SK-N-SH (cell line): Measurements from ENCODE around the gene TMPRSS9. TPM values are rescaled to one million over a fixed set of nuclear protein-coding genes. Genes with fewer than 3 reads are reported as not detected.

Experiments
- CTCF ChIA-PET: fragments of 300-600, 350-600 bp; formaldehyde crosslinking; extraction: SDS; loops from one replicate; lab custom pipeline; 2021; lab: Yijun Ruan, JAX
- POLR2A ChIA-PET: fragments of 350-600 bp; sonication (Branson Sonifier 250); formaldehyde crosslinking; extraction: SDS; loops from one replicate; lab custom pipeline; 2020; ENCODE audit warnings: antibody characterized with exemption, inconsistent platforms; lab: Yijun Ruan, JAX
- DNase-seq: peaks from one replicate; pipeline ENCODE4 v3.0.0; 2012
- H2AFZ ChIP-seq: fragments of 200-600 bp; sonication (generic); 2 replicates; pipeline ENCODE4 v1.8.1; 2016; ENCODE audit warnings: antibody characterized with exemption, mild to moderate bottlenecking, low read depth
- H3F3A ChIP-seq: fragments of 200-600 bp; sonication (generic); replicated peaks from 2 replicates; pipeline ENCODE3; 2016; ENCODE audit warnings: antibody characterized with exemption, mild to moderate bottlenecking; ENCODE audit not compliant: insufficient read depth
- H3K27ac ChIP-seq, 2 experiments: fragments of 200-500 bp in 1 of 2; fragments of 200-600 bp in 1 of 2; sonication (Bioruptor generic) in 1 of 2; sonication (generic), shearing (Covaris generic) in 1 of 2; 2 replicates each; pipeline versions ENCODE4 v1.5.1 to v1.6.1; 2014 to 2016; ENCODE audit warnings: low read depth in 2 of 2, inconsistent platforms in 1 of 2, low read length in 1 of 2, mild to moderate bottlenecking in 1 of 2, mixed read lengths in 1 of 2
- H3K27me3 ChIP-seq: fragments of 200-600 bp; sonication (generic), shearing (Covaris generic); 2 replicates; pipeline ENCODE4 v1.6.1; 2016; ENCODE audit warnings: mixed run types; ENCODE audit not compliant: insufficient read depth
- H3K36me3 ChIP-seq, 2 experiments: fragments of 200-500 bp in 1 of 2; fragments of 200-600 bp in 1 of 2; sonication (Bioruptor generic) in 1 of 2; sonication (generic) in 1 of 2; replicated peaks in 1 of 2; 2 replicates each; pipeline versions ENCODE3 to v1.5.1; 2014 to 2016; ENCODE audit warnings: low read length in 1 of 2, mild to moderate bottlenecking in 1 of 2; ENCODE audit not compliant: insufficient read depth in 2 of 2, control insufficient read depth in 1 of 2
- H3K4me1 ChIP-seq, 2 experiments: fragments of 200-500 bp in 1 of 2; fragments of 200-600 bp in 1 of 2; sonication (Bioruptor generic) in 1 of 2; sonication (generic), shearing (Covaris generic) in 1 of 2; 2 replicates each; pipeline versions ENCODE4 v1.5.1 to v1.6.1; 2014 to 2016; ENCODE audit warnings: low read depth in 1 of 2, low read length in 1 of 2, mixed run types in 1 of 2; ENCODE audit not compliant: insufficient read depth in 2 of 2, control insufficient read depth in 1 of 2
- H3K4me2 ChIP-seq: fragments of 200-600 bp; sonication (generic), shearing (Covaris generic); 2 replicates; pipeline ENCODE4 v1.6.1; 2017; ENCODE audit warnings: mixed run types
- H3K4me3 ChIP-seq, 2 experiments: fragments of 200-500 bp in 1 of 2; fragments of 200-600 bp in 1 of 2; sonication (Bioruptor generic) in 1 of 2; sonication (generic), shearing (Covaris generic) in 1 of 2; 2 replicates each; pipeline versions ENCODE4 v1.5.1 to v1.8.1; 2014 to 2016; ENCODE audit warnings: low read depth in 2 of 2, inconsistent platforms in 1 of 2, low read length in 1 of 2, mild to moderate bottlenecking in 1 of 2, mixed read lengths in 1 of 2, moderate library complexity in 1 of 2
- H3K79me2 ChIP-seq: fragments of 200-600 bp; sonication (generic); 2 replicates; pipeline ENCODE4 v1.8.1; 2017; ENCODE audit warnings: mild to moderate bottlenecking; ENCODE audit not compliant: insufficient read depth
- H3K9ac ChIP-seq: fragments of 200-600 bp; sonication (generic); 2 replicates; pipeline ENCODE4 v1.6.1; 2017; ENCODE audit warnings: mixed run types
- H3K9me2 ChIP-seq: fragments of 200-600 bp; sonication (generic); 2 replicates; pipeline ENCODE4 v1.6.1; 2017; ENCODE audit warnings: mixed run types
- H3K9me3 ChIP-seq: fragments of 200-600 bp; sonication (generic); 2 replicates; pipeline ENCODE4 v1.6.1; 2017; ENCODE audit warnings: mixed run types, mild to moderate bottlenecking, moderate library complexity
- H4K20me1 ChIP-seq: fragments of 200-600 bp; sonication (generic); 2 replicates; pipeline ENCODE4 v1.6.1; 2017; ENCODE audit warnings: mild to moderate bottlenecking, mixed run types; ENCODE audit not compliant: insufficient read depth
- CHD2 ChIP-seq: fragments of 150-350 bp; IDR thresholded peaks from 2 replicates; pipeline ENCODE4 v1.6.1; 2018; ENCODE audit warnings: low read length; ENCODE audit not compliant: partially characterized antibody
- ELF1 ChIP-seq: IDR thresholded peaks from 2 replicates; pipeline ENCODE4 v1.4.0; 2012
- EP300 ChIP-seq, 2 experiments: IDR thresholded peaks; 2 replicates each; pipeline versions ENCODE4 v1.4.0 to v1.6.1; 2012; ENCODE audit warnings: borderline replicate concordance in 1 of 2, low read depth in 1 of 2, low read length in 1 of 2
- FOSL2 ChIP-seq: IDR thresholded peaks from 2 replicates; pipeline ENCODE4 v1.4.0; 2012; ENCODE audit warnings: low read depth, mild to moderate bottlenecking, moderate library complexity, borderline replicate concordance
- FOXJ3 ChIP-seq: sonication (generic); formaldehyde crosslinking; IDR thresholded peaks from 2 replicates; pipeline ENCODE4 v1.5.1; 2020; ENCODE audit warnings: mild to moderate bottlenecking, missing genetic modification reagents
- FOXM1 ChIP-seq: IDR thresholded peaks from 2 replicates; pipeline ENCODE4 v1.4.0; 2012; ENCODE audit warnings: low read depth, mild to moderate bottlenecking
- GABPA ChIP-seq: IDR thresholded peaks from 2 replicates; pipeline ENCODE4 v1.4.0; 2012; ENCODE audit warnings: low read depth, mild to moderate bottlenecking
- GATA2 ChIP-seq: sonication (generic); formaldehyde crosslinking; IDR thresholded peaks from 2 replicates; pipeline ENCODE4 v1.5.0; 2020; ENCODE audit warnings: mild to moderate bottlenecking, missing genetic modification reagents
- IRF3 ChIP-seq: fragments of 150-350 bp; IDR thresholded peaks from 2 replicates; pipeline ENCODE4 v1.6.1; 2016; ENCODE audit warnings: mild to moderate bottlenecking, low read depth, low read length
- JUND ChIP-seq: IDR thresholded peaks from 2 replicates; pipeline ENCODE4 v1.4.0; 2012
- MEF2A ChIP-seq: IDR thresholded peaks from 2 replicates; pipeline ENCODE4 v1.4.0; 2012; ENCODE audit warnings: low read depth, borderline replicate concordance
- NFIC ChIP-seq: IDR thresholded peaks from 2 replicates; pipeline ENCODE4 v1.4.0; 2012; ENCODE audit warnings: borderline replicate concordance
- PBX3 ChIP-seq: IDR thresholded peaks from 2 replicates; pipeline ENCODE4; 2012
- RAD21 ChIP-seq: IDR thresholded peaks from 2 replicates; pipeline ENCODE4 v1.6.1; 2012; ENCODE audit warnings: mild to moderate bottlenecking, low read length
- RCOR1 ChIP-seq: fragments of 150-350 bp; IDR thresholded peaks from 2 replicates; pipeline ENCODE4 v1.6.1; 2017; ENCODE audit warnings: antibody characterized with exemption, low read length
- RFX5 ChIP-seq: IDR thresholded peaks from 2 replicates; pipeline ENCODE4 v1.6.1; 2012; ENCODE audit warnings: mild to moderate bottlenecking, improper control_type of control experiment, low read length
- SIN3A ChIP-seq: IDR thresholded peaks from 2 replicates; pipeline ENCODE4 v1.6.1; 2012; ENCODE audit warnings: low read depth, mild to moderate bottlenecking, low read length, moderate library complexity, borderline replicate concordance
- SMC3 ChIP-seq: IDR thresholded peaks from 2 replicates; pipeline ENCODE4 v1.6.1; 2012; ENCODE audit warnings: low read depth, low read length, improper control_type of control experiment
- TCF12 ChIP-seq: IDR thresholded peaks from 2 replicates; pipeline ENCODE4 v1.4.0; 2012
- USF1 ChIP-seq: IDR thresholded peaks from 2 replicates; pipeline ENCODE4 v1.4.0; 2012; ENCODE audit warnings: low read depth, borderline replicate concordance
- USF2 ChIP-seq: fragments of 150-350 bp; IDR thresholded peaks from 2 replicates; pipeline ENCODE4 v1.6.1; 2017; ENCODE audit warnings: antibody characterized with exemption, low read length, low read depth, borderline replicate concordance
- YY1 ChIP-seq: IDR thresholded peaks from 2 replicates; pipeline ENCODE4 v1.4.0; 2012; ENCODE audit warnings: low read depth, mild to moderate bottlenecking
- ZBTB33 ChIP-seq: IDR thresholded peaks from 2 replicates; pipeline ENCODE4 v1.4.0; 2012; ENCODE audit warnings: low read depth, borderline replicate concordance
- WGBS: methylation state at CpG from one replicate; pipeline ENCODE4 v1.1.6; 2017; ENCODE audit warnings: low lambda C conversion rate; 5-methylcytosine and 5-hydroxymethylcytosine counted together
- polyA plus RNA-seq, 3 experiments: library from polyadenylated mRNA; depleted of rRNA; stranded (reverse); fragments of >200 nt; gene quantifications; 2 replicates each; pipeline ENCODE4 v1.2.3, GENCODE V29; 2012

TMPRSS9 gene
- polyA plus RNA-seq, 1 of the 3 experiments (the other 2 are of a cell fraction) = not detected

- Histone ChIP-seq H2AFZ (peak overlapping the region; percentile 94), H3K36me3 (no peaks in the 10 kb centered on the region), H3K9me3 (no peaks in the 10 kb centered on the region), H3K4me3 (peak overlapping the region; percentile 54 to 75), H3F3A (peaks cover 25% of the 10 kb centered on the region), H3K9ac (peak overlapping the region; percentile 78), H3K4me1 (no peaks in the 10 kb centered on the region; a peak in 2 of 4 replicates), H3K4me2 (peak overlapping the region; percentile 93), H3K27ac (peak overlapping the region in 1 of 2 experiments; percentile 60; a peak in 3 of 4 replicates), H3K9me2 (no peaks in the 10 kb centered on the region), H3K79me2 (peaks cover 2% of the 10 kb centered on the region), H4K20me1 (no peaks in the 10 kb centered on the region), H3K27me3 (no peaks in the 10 kb centered on the region)
- peak; percentile 84 for DNase-seq
- ChIA-PET POLR2A (interaction anchor here (1.0 kb wide), 1 partner anchor 35 kb away, joined by 4 read pairs; the partner anchor contains the start of gene TIMM13), CTCF (interaction anchor here (0.5 to 21.1 kb wide), 7 partner anchors 10 to 175 kb away, joined by 3 to 309 read pairs (median 4); no protein-coding TSS in a partner anchor)
- WGBS = 17% methylated on average over 33 of the region's 46 CpGs
- TF ChIP-seq SIN3A (peak; percentile 96), USF1 (0 out of 2 replicates have a peak, but pooled peaks have one; percentile 32), CHD2 (no peak), FOXJ3 (CRISPR knock-in tag) (no peak), GATA2 (CRISPR knock-in tag) (no peak), USF2 (no peak), EP300 (IDR thresholded peaks at IDR 0.05; ENCODE audit: borderline replicate concordance in 1 of 2, low read depth in 1 of 2, low read length in 1 of 2) (peak in 1 of 2 experiments; percentile 75; a peak in 2 of 4 replicates), ELF1 (peak; percentile 55; the same call in 1 of the 2 replicates), ZBTB33 (peak; percentile 57; the same call in 1 of the 2 replicates), GABPA (peak; percentile 36; the same call in 1 of the 2 replicates), SMC3 (no peak), PBX3 (no peak; the same call in 1 of the 2 replicates), FOSL2 (no peak), RFX5 (peak; percentile 69; the same call in 1 of the 2 replicates), YY1 (peak; percentile 80), IRF3 (no peak), RAD21 (no peak), TCF12 (peak; percentile 60), RCOR1 (no peak; the same call in none of the 2 replicates), FOXM1 (peak; percentile 98), JUND (peak; percentile 95), MEF2A (no peak), NFIC (peak; percentile 99)
Measured at GRCh38 chr19:2462635-2463421, 102.8 kb downstream of the TMPRSS9 start.
